HepG2 (cell line): Measurements from ENCODE around the gene MLXIPL. TPM values are rescaled to one million over a fixed set of nuclear protein-coding genes. Genes with fewer than 3 reads are reported as not detected.

Experiments used
- ARNTL ChIP-seq: sonication (generic); formaldehyde crosslinking; IDR thresholded peaks from 2 replicates; pipeline ENCODE4 v1.4.0; 2020; ENCODE audit warnings: mild to moderate bottlenecking, missing genetic modification reagents
- ATM ChIP-seq: fragments of 450-650 bp; IDR thresholded peaks from 2 replicates; pipeline ENCODE4 v1.7.1; 2017; ENCODE audit warnings: mild to moderate bottlenecking, borderline replicate concordance
- CHD2 ChIP-seq: IDR thresholded peaks from 2 replicates; pipeline ENCODE4 v1.6.1; 2011; ENCODE audit warnings: low read depth, low read length, improper control_type of control experiment
- GLI4 ChIP-seq: sonication (generic); formaldehyde crosslinking; IDR thresholded peaks from 2 replicates; pipeline ENCODE4 v1.5.1; 2020; ENCODE audit warnings: missing genetic modification reagents, mild to moderate bottlenecking, moderate library complexity, borderline replicate concordance
- NCOA2 ChIP-seq: sonication (generic); formaldehyde crosslinking; IDR thresholded peaks from 2 replicates; pipeline ENCODE4 v1.8.0; 2022; ENCODE audit warnings: inconsistent platforms
- TEAD3 ChIP-seq: optimal IDR thresholded peaks from 2 replicates; pipeline ENCODE3; 2016; ENCODE audit warnings: borderline replicate concordance
- ZNF207 ChIP-seq: fragments of 450-650 bp; IDR thresholded peaks from 2 replicates; pipeline ENCODE4 v1.6.1; 2016; ENCODE audit warnings: antibody characterized with exemption, borderline replicate concordance
- ZNF431 ChIP-seq: sonication (generic); formaldehyde crosslinking; IDR thresholded peaks from 2 replicates; pipeline ENCODE4 v1.9.0; 2022; ENCODE audit warnings: missing genetic modification reagents, low read depth, mild to moderate bottlenecking, borderline replicate concordance
- ZNF709 ChIP-seq: sonication (generic); formaldehyde crosslinking; IDR thresholded peaks from 2 replicates; pipeline ENCODE4 v1.5.0; 2020; ENCODE audit warnings: mild to moderate bottlenecking, missing genetic modification reagents
- ZNF792 ChIP-seq: IDR thresholded peaks from 2 replicates; pipeline ENCODE4 v1.6.1; 2016
- ZNF883 ChIP-seq: sonication (generic); formaldehyde crosslinking; IDR thresholded peaks from 2 replicates; pipeline ENCODE4 v1.5.1; 2020; ENCODE audit warnings: mild to moderate bottlenecking, missing genetic modification reagents; ENCODE audit errors: not compliant biosample characterization
- polyA plus RNA-seq, 8 experiments: library from polyadenylated mRNA; depleted of rRNA in 3 of 8; stranded (reverse) in 7 of 8; unstranded in 1 of 8; fragments of >200 nt; fragmentation: Illumina TruSeq in 4 of 8; extraction: Trizol in 4 of 8; gene quantifications; 2 replicates each; pipeline versions ENCODE4 v1.2.1 to v1.2.3, GENCODE V29; 2011 to 2016; ENCODE audit warnings: low read depth in 4 of 8, missing spikeins in 1 of 8, mixed read lengths in 1 of 8; ENCODE audit not compliant: insufficient read depth in 1 of 8
- total RNA-seq, 5 experiments: library from RNA; depleted of rRNA; stranded (reverse); fragments of >200 nt; fragmentation: Illumina TruSeq; extraction: Trizol; gene quantifications; 2 replicates each; pipeline ENCODE4 v1.2.3, GENCODE V29; 2016; ENCODE audit warnings: low read depth in 1 of 5
- TF ChIP-seq, protein P1 (sequence below): sonication (generic); formaldehyde crosslinking; IDR thresholded peaks from 2 replicates; pipeline ENCODE4 v1.4.0; 2020; ENCODE audit warnings: mild to moderate bottlenecking, missing genetic modification reagents, borderline replicate concordance
- TF ChIP-seq, protein P2 (sequence below), 2 experiments: fragments of 450-650 bp in 1 of 2; sonication (generic) in 1 of 2; formaldehyde crosslinking in 1 of 2; IDR thresholded peaks; 2 replicates each; pipeline versions ENCODE4 v1.6.1 to v1.8.0; 2016 to 2022; ENCODE audit warnings: antibody characterized with exemption in 1 of 2, mild to moderate bottlenecking in 1 of 2, missing genetic modification reagents in 1 of 2

The MLXIPL gene
- total and polyA plus RNA-seq, 2 of the 13 experiments (the other 11 are each of a cell fraction or from before 2014, with no cell fraction given), result 51.6 to 60.1 TPM

DNA sequence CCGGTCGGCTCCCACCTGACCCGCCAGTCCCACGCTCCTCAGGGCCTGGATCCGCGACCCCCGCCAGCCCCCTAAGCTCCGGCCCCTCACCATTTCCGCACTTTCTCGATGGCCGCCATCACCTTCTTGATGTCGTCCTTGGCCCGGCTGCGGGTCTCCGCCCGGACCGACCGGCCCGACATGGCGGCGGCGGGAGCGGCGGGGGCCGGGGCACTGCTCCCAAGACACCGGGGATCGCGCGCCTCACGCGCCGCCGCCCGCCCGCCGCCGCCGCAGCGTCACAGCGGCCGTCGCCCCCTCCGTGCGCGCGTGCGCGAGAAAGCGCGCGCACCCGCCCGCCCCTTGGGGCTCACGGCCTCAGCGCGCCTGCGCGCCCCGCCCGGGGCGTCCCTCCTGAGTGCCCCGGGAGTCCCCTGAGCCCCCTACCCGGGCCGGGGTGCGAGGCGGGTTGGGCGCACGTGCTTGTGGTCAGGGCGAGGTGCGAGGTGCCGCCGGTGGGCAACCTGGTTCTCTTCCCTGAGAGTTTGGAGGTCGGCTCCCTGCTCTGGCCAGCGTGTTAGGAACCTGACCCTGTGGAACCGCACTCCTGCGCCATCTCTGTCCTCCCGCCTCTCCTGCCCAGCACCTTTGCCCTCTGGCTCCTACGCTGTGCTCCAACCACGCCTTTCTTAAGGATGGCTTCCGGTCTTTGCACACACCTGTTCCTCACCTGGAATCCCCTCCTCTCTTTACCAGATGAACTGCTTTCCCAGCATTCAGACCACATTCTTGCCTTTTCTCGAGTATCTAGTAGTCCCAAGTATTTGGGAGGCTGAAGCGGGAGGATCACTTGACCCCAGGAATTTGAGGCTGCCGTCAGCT, 66.7 kb downstream of the MLXIPL start, which contains the start of gene BCL7B (continued):
- TF ChIP-seq, protein P1, sequence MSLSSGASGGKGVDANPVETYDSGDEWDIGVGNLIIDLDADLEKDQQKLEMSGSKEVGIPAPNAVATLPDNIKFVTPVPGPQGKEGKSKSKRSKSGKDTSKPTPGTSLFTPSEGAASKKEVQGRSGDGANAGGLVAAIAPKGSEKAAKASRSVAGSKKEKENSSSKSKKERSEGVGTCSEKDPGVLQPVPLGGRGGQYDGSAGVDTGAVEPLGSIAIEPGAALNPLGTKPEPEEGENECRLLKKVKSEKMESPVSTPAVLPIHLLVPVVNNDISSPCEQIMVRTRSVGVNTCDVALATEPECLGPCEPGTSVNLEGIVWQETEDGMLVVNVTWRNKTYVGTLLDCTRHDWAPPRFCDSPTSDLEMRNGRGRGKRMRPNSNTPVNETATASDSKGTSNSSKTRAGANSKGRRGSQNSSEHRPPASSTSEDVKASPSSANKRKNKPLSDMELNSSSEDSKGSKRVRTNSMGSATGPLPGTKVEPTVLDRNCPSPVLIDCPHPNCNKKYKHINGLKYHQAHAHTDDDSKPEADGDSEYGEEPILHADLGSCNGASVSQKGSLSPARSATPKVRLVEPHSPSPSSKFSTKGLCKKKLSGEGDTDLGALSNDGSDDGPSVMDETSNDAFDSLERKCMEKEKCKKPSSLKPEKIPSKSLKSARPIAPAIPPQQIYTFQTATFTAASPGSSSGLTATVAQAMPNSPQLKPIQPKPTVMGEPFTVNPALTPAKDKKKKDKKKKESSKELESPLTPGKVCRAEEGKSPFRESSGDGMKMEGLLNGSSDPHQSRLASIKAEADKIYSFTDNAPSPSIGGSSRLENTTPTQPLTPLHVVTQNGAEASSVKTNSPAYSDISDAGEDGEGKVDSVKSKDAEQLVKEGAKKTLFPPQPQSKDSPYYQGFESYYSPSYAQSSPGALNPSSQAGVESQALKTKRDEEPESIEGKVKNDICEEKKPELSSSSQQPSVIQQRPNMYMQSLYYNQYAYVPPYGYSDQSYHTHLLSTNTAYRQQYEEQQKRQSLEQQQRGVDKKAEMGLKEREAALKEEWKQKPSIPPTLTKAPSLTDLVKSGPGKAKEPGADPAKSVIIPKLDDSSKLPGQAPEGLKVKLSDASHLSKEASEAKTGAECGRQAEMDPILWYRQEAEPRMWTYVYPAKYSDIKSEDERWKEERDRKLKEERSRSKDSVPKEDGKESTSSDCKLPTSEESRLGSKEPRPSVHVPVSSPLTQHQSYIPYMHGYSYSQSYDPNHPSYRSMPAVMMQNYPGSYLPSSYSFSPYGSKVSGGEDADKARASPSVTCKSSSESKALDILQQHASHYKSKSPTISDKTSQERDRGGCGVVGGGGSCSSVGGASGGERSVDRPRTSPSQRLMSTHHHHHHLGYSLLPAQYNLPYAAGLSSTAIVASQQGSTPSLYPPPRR, result peak; percentile 55; the same call in 1 of the 2 replicates
- 0 out of 2 replicates have a peak, but pooled peaks have one; percentile 36 for TF ChIP-seq ZNF792
- TF ChIP-seq, protein P2, sequence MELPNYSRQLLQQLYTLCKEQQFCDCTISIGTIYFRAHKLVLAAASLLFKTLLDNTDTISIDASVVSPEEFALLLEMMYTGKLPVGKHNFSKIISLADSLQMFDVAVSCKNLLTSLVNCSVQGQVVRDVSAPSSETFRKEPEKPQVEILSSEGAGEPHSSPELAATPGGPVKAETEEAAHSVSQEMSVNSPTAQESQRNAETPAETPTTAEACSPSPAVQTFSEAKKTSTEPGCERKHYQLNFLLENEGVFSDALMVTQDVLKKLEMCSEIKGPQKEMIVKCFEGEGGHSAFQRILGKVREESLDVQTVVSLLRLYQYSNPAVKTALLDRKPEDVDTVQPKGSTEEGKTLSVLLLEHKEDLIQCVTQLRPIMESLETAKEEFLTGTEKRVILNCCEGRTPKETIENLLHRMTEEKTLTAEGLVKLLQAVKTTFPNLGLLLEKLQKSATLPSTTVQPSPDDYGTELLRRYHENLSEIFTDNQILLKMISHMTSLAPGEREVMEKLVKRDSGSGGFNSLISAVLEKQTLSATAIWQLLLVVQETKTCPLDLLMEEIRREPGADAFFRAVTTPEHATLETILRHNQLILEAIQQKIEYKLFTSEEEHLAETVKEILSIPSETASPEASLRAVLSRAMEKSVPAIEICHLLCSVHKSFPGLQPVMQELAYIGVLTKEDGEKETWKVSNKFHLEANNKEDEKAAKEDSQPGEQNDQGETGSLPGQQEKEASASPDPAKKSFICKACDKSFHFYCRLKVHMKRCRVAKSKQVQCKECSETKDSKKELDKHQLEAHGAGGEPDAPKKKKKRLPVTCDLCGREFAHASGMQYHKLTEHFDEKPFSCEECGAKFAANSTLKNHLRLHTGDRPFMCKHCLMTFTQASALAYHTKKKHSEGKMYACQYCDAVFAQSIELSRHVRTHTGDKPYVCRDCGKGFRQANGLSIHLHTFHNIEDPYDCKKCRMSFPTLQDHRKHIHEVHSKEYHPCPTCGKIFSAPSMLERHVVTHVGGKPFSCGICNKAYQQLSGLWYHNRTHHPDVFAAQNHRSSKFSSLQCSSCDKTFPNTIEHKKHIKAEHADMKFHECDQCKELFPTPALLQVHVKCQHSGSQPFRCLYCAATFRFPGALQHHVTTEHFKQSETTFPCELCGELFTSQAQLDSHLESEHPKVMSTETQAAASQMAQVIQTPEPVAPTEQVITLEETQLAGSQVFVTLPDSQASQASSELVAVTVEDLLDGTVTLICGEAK (IDR thresholded peaks at IDR 0.05), result no peak
- TF ChIP-seq, protein P2 (CRISPR knock-in tag; IDR thresholded peaks at IDR 0.05), result peak; percentile 94; the same call in 1 of the 2 replicates
- no peak for TF ChIP-seq CHD2
- TF ChIP-seq ZNF709 (CRISPR knock-in tag), result peak; percentile 98
- no peak; the same call in 1 of the 2 replicates for TF ChIP-seq GLI4 (CRISPR knock-in tag)
- peak; percentile 73; the same call in 1 of the 2 replicates for TF ChIP-seq ARNTL (CRISPR knock-in tag)
- no peak; the same call in 1 of the 2 replicates for TF ChIP-seq NCOA2 (CRISPR knock-in tag)
- TF ChIP-seq ATM, result no peak
- no peak for TF ChIP-seq ZNF207
- TF ChIP-seq TEAD3 (CRISPR knock-in tag), result peak; percentile 66
- no peak for TF ChIP-seq ZNF431 (CRISPR knock-in tag)
- peak; percentile 99 for TF ChIP-seq ZNF883
